Activated effector memory CD4-positive, alpha-beta T cell treated with anti-CD3 and anti-CD28 coated beads, Interleukin-2, amount 50 U/mL, for 16 hours (primary cell): ENCODE measurements around the gene ST6GALNAC3.
"Not testable (repeated sequence)": the region's sequence is repeated elsewhere in the genome, so short reads cannot be mapped to it uniquely, and the experiment has no call there.

Experiments used
- DNase-seq: peaks from one replicate; pipeline ENCODE4 v3.0.0-alpha.2; 2020

The ST6GALNAC3 gene

DNA sequence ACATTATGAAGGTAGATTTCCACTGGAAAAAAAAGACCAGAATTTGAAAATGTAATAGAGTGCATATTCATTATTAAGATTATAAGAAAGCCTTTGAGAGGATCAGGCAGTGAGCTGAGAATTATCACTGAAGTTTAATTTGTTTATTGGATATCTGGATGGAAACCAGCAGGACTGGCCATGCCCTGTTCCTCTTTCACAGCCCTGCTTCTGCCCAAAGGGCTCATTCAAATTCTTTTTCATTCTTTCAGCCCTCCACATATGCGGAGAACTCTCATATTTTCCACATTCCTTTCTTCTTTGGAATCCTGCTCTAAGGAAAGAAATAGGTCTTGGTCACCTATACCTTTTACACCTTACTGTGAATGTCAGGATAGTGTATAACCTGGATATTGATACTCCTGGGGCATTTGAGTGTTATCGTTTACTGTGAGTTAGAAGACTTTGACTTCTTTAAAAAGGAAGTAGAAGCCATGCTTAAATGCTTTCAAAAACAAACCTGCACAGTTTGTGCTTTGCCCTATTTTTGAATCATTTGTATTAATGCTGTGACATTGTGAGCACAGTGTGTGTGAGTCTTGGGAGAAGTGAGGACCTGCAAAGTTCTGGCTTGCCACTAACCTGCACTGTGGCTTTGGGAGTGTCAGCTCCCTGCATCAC lies 35.5 kb downstream of the ST6GALNAC3 start:
- no peak for DNase-seq

DNA sequence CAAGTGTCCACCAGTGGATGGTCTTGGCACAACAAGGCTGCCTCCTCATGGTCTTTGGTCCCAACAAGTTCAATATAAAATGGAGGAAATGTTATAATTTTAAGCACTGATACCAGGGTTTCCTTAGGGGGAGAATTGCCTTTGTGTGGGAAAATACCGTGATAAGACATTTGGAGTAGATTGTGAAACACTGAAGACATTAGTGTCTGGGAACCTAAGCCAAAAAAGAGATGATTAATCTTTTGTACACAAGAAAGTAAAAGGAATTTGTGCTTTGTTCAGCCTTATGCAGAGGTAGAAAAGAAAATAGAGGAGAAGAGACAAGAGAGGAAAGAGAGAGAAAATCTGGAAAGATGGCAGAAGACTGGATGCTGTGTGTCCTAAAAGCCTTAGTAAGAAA lies 36.1 kb downstream of the ST6GALNAC3 start:
- DNase-seq: no peak

DNA sequence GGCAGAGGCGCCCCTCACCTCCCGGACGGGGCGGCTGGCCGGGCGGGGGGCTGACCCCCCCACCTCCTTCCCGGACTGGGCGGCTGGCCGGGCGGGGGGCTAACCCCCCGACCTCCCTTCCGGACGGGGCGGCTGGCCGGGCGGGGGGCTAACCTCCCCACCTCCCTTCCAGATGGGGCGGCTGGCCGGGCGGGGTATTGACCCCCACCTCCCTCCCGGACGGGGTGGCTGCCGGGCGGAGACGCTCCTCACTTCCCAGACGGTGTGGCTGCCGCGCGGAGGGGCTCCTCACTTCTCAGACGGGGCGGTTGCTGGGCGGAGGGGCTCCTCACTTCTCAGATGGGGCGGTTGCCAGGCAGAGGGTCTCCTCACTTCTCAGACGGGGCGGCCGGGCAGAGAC lies 37.8 kb downstream of the ST6GALNAC3 start:
- DNase-seq: not testable (repeated sequence)

DNA sequence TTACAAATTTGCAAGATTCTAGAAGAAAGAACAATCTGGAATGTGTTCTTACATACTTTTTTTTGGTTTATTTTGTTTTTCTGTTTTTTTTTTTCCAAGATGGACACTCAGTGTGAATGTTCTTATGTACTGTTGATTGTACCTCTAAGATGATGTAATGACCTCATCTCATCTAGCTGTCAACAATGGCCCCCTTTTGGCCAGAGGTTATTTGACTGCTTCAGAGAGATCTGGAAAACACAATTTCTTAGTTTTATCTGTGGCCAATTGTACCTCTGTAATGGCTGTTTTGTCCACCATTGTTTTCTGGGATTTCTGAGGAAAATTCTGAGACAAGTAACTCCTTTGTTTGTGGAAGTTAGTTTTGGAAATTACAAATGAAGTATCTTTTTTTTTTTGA lies 38.9 kb downstream of the ST6GALNAC3 start:
- DNase-seq: no peak

DNA sequence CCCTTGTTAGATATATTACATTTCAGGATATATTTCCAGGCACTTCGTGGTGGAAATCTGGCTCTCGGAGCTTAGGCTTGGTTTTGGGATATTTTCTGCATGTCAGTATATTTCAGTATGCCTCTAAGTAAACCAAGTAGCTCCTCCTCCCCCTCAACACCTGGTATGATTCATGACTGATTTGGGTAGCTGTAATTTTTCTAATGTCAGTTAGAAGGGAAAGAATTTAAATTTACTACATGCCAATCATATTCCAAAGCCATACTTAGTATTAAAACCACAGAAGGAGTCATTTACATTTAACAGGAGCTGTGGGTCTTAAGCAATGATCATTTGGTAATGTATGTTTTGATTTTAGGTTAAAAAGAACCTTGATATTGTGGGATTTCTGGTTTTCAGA lies 40.6 kb downstream of the ST6GALNAC3 start:
- DNase-seq: no peak

DNA sequence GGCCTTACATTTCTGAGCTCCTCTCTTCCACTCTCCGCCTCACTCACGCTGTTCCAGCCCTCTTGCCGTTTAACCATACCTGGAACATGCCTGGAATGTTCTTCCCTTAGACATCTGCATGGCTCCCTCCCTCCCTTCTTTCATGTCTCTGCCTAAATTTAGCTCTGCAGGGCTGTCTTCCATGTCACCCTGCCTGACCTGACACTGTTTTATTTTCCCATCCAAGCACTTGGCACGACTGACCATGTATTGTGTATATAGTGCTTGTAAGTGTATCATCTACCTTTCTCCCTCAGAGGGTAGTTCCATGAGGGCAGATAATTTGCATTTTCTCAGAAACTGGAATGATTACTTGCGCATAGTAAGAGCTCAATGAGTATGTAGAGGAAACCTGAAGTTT lies 47.3 kb downstream of the ST6GALNAC3 start:
- DNase-seq: no peak

DNA sequence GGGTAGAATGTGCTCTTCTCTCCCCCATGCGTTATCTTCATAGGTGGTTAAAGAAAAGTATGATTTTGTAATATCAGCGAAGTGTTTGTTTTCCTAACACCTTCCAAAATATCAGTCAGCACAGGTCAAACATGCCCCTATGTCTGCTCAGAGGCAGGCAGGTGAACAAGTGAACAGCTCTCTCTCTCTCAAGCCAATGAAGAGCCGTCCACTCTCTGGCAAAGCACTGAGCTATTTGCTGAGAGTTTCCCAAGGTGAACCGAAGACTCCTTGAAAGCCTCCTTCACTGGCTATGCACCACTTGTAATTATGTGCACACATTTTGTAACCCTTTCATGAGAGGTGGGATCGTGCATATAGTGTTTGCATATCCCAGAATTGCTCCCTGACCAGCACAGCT lies 47.7 kb downstream of the ST6GALNAC3 start:
- no peak for DNase-seq

DNA sequence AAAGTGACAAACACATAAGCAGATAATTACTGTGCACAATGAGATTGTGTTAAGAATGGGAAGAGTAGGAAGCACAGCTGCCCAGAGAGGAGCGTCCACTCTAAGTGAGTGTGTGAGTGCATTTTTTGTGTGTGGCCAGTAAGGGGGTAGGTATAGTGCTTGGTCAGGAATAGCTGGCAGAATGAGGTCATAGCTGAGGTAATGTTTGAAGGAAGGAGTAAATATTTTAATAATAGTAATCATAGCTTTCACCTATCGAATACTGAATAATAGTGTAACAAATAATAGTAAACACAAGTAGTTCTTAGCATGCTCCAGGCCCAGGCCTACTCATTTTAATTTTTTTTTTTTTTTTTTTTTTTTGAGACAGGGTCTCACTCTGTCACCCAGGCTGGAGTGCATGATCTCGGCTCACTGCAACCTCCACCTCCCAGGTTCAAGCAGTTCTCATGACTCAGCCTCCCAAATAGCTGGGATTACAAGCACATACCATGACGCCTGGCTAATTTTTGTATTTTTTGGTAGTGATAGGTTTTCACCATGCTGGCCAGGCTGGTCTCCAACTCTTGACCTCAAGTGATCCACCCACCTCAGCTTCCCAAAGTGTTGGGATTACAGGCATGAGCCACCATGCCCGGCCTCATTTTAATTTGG lies 49.0 kb downstream of the ST6GALNAC3 start:
- not testable (repeated sequence) for DNase-seq

DNA sequence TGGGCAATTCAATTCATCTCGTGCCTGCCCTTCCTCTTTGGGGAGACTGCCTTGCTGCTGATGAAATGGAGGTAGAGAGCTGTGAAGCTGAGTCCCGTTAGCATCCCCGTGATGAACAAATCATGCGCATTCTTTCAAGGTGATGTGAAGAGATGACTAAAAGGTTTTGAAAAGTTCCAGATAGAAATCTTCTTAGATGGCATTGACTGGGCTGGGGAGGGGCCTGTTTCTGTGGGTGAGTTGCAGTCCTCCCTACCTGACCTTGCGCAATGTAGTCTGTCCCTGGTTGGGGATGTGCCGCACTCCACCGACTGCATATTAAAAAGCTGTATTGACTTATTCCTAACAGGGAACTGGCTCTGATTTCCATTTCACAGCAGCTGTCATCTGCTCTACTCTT lies 49.6 kb downstream of the ST6GALNAC3 start:
- no peak for DNase-seq

DNA sequence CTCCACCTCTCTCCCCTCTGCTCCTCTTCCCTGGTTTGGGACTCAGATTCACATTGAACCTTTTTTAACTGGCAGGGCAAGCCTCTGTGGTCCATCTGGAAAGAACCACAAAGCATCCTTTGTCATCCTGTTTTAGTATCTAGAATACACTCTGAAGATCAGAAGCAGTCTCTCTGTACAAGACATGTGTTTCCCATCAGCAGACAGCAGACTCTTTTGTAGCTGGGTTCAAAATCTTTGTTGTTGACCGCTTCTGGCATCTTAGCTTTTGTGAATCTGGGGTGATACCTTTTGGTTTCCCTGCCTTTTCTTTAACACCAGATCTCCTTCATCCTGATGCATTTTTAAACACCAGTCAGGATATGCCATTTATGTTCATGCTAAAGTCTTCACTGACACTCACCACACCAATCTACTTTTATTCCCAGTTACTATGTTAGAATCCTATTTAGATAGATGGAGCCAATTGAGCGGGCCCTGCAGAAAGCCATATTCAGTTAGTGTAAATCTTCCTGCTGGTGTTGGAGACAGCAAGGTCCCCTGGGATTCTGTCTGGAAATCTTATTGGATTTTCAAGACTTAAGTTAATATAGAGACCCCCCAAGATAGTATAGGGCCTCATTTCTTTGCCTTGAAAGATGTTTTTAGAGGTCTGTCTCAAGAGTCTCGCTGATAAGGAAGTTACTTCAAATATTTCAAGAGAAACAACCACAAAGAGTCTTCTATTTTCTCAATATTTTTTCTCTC lies 51.1 kb downstream of the ST6GALNAC3 start:
- DNase-seq: no peak

DNA sequence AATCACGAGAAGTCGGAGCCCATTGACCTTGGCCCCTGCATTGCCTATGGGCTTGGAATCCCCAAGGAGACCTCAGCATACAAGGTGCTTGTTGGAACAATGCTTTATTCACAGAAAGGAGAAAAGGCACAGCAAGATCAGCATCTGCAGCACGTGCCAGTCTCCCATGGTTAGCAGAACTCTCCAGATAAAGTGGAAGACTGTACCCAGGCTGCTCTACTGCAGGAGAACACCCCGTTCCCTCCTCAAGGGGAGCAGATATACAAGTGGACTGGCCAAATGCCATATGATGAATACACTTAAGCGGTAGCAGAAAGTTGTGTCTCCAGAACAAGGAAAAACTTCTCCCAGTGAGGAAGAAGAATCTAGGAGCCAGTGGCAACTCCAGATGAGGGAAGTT lies 53.5 kb downstream of the ST6GALNAC3 start:
- DNase-seq: no peak

DNA sequence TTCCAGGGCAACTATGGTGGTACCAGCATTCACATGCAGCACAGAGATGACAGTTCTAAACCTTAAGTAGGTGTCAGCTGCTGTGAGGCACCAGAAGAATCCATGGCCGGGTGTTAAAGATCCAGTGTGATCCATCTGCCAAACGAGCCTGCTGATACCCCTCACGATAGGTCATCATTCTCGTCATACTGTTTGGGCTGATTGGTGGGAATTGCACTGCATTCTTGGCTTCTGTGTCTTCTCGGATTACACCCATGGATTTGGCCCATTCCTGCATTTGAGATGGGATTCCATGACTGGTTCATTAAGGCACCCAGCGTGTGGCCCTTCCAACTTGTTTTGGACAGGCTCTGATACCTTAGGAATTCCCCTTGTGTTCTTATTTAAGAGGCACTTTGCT lies 55.2 kb downstream of the ST6GALNAC3 start:
- DNase-seq: no peak

DNA sequence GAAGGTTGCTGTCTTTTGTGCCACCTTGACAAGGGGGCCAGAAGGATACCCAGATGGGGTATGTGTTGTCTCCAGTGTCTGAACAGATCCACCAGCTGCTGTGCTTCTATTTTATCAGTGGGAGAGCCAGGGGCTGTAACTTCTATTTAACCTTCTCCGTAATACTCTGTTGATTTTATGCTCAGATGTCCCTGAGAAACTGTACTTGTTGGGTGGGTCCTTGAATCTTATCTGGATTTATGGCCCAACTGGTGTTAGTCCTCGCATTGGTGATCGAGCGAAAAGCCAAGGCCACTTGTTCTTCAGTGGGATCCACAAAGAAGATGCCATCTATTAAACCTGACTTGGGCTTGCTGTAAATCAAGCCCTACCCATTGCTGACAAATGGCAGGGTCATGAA lies 56.4 kb downstream of the ST6GALNAC3 start:
- DNase-seq: no peak

DNA sequence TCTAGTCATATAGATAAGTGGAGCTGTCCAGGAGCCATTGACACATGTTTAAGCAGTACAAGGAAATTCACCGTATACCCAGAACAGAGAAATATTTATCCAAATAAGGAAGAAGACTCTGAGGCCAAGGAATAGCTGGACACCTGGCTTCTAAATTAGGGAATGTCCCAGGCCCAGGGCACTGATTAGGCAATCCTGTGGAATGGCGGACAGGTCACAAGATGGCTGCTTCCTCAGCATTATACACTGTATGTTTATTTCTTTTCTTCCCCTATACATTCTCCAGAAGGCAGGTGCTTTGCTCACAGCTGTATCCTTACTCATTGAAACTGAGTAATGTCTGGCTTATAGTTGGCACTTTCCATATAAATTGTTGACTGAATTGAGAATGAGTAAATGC lies 59.4 kb downstream of the ST6GALNAC3 start:
- DNase-seq: no peak

DNA sequence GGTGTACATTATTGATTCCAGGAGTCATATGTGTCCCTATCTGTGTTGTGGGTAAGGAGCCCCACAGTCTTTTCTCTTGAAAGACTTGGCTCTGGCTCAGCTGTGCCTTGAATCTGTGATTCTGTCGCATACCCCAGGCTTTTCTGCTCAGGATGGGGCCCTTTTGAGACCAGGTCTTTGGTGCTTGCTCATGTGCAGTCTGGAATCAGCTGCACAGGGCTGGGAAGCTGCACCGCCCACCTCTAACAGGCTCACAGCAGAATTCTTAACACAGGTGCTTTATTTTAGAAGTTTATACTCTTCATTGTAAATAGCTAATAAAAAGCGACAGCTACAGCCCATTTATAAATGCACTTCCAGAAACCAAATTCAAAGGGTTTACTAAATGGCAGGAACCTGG lies 61.3 kb downstream of the ST6GALNAC3 start:
- no peak for DNase-seq

DNA sequence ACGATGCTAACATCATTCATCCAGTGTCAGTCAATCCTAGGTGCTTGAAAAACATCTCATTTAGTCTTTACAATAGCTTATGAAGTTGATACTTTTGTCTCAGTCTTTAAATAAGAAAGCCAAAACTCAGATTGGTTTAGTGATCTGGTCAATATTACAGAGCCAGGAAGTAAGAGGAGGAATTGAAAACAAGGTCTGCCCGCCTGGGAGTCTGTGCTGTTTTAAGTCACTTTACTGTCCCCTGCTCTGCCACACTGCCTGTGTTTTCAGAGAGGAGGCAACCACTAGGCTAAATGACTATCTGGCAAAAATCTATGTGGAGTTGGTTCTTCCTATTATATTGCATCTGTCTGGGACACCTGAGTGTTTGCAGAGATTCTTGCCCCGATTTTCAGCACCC lies 62.3 kb downstream of the ST6GALNAC3 start:
- DNase-seq: no peak

DNA sequence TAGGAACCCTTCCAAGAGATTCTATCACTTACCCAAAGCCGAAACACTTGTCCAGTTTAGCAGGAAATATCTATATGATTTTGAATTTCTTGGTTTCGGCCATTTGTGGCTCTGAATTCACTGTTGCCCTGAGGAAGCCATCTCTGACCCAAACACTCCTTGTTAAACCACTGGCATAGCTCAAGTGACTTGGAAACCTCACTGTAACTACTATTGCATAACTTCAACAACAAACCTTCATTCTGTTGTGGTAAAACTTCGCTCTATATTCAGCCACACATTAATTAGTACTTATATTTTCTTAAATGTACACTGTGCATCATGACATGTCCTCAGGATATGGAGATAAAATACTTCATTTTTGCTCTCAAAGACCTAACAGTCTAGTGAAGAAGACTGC lies 63.2 kb downstream of the ST6GALNAC3 start:
- DNase-seq: no peak

DNA sequence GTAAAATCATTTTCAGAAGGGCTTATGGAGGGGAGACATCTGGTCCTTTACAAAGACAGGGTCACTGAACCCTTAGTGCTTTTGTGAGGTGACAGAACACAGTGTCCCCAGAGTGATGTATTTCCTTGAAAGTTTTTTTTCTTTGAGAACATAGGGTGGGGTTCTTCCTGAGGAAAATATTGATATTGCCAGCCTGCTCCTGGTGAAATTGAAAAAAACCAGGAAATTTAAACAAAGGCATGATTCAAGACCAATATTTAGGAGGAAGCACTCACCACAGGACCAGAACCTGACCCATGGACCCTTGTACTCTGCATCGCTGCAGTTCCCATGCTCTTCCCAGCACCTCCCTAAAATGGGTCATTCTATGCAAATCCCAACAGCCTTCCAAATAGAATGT lies 63.7 kb downstream of the ST6GALNAC3 start:
- DNase-seq: no peak

DNA sequence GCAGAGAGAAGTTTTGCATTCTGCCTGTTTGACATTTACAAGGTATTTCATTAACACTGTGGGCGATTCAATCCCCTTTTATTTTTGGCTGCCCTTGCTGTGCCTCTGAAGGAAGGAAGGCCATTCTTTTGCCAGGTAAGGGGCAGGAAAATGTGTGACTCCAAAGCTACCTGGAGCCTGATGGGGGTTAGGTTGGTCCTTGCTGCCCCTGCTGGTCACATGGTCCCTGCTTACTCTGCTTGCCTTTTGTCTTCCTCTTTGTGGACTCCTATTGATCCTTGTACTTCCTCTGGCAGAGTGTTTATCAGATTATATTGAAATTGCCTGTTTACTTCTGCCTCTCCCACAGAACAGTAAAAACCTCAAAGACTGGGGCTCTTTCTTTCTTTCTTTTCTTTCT lies 65.7 kb downstream of the ST6GALNAC3 start:
- DNase-seq: no peak

DNA sequence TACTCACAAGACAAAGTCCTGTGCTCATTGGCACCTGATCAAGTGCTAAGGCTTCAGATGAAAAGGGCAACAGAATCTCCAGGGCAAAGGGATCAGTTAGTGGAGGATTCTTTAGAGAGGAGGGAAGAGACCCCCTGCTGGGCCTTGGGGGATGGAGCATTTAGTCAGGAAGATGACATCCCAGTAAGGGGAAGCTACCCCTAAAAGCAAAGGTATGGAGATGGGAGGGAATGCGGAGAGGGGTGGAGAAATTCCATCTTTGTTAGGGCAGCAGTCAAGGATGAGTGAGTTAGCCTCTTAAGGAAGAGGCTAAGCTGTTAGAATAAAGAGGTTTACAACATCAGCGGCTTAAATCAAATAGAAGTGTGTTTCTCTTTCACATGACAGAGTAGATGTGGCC lies 67.4 kb downstream of the ST6GALNAC3 start:
- DNase-seq: no peak

DNA sequence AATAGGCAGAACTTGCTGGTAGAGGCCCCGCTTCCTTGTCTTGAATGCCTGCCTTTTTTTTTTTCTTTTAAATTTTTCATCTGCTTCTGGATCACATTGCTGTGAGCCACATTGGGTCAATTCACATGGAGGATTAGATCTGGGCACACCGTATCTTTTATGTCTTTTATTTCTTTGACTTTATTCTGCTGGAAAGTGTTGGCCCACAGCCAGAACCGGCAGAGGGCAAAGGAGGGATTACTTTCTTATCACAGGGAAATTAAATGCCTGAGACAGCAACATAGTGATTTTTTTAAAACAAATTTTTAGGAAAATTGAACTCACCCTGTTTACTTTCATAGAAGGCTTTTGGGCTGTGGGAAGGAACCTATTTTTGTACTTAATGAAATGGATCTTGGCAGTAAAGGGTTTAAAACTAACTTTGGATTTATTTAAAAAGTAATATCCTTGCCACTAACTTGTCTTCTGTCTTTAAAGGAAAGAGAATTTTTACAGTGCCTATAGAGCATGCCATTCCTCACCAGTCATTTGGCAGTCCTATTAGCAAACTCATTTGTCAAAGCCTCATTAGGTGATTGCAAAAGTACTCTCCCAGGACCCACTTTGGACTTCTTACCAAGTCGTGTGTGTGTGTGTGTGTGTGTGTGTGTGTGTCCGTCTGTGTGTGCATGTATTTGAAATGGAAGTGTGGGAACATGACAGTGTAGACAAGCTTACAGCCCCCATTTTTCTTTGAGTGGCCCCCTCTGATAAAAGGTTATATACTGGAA lies 68.4 kb downstream of the ST6GALNAC3 start:
- DNase-seq: no peak

DNA sequence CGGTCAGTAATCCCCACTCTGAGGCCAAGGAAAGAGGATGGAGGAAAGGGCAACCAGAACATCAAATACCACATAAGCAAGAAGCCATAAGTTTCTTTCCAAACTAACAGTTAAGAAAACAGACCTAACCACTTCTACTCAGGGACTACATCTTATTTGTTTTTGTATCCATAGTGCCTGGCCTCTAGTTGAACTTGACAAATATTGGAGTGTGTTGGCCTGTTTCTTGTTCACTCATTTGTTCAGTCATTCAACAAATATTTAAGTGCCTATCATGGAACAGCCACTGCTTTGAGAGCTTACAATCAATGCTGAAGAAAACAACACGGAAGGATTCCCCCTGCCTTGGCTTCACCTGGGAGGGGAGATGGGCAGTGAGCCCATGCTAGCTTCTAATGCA lies 69.7 kb downstream of the ST6GALNAC3 start:
- DNase-seq: no peak

DNA sequence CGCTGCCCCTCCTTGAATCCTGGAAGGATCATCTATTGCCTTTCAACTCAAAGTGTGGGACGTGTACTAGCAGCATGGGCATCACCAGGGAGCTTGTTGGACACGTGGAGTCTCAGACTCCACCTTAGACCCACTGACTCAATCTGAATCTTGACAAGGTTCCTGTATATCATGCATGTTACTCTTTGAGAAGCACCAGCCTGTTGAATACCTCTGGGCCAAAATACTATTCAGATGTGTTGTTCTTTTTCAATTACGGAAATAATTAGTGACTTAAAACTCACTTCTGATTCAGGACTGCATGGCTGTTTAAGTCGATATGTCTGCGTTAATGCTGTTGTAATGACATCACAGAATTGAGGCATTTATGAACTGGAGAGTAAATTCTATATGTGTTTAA lies 70.8 kb downstream of the ST6GALNAC3 start:
- no peak for DNase-seq

DNA sequence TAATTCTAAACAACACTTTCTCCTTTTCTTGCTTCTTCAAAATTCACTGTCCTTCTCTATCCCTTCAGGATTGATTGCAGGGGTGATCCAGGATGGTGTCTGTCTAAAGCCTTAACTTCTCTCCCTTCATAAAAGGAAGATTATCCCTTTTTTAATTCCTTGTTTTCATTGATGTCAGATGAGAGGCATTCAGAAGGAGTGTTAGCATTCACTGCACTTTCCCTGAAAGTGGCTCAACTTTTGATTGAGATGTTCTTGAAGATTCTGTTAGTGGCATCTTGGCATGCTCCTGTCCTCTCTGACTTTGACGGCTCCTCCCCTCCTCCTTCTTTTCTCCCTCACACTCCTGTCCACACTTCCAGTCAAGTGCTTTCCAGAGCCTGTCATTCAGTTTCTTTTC lies 71.6 kb downstream of the ST6GALNAC3 start:
- DNase-seq: no peak
